Skeletal muscle satellite cell (primary cell): Measurements from ENCODE around the gene RAMACL.

Experiments used
- H3K27me3 ChIP-seq: 2 replicates; pipeline ENCODE4 v1.7.0; 2013; ENCODE audit warnings: low read length; ENCODE audit not compliant: control insufficient read depth, insufficient read depth
- H3K36me3 ChIP-seq: 2 replicates; pipeline ENCODE4 v1.7.0; 2013; ENCODE audit warnings: mild to moderate bottlenecking, control low read depth, low read length; ENCODE audit not compliant: insufficient read depth
- H3K4me1 ChIP-seq: 2 replicates; pipeline ENCODE4 v1.7.0; 2013; ENCODE audit warnings: low read length; ENCODE audit not compliant: control insufficient read depth, insufficient read depth
- H3K4me2 ChIP-seq: 2 replicates; pipeline ENCODE4 v1.7.0; 2013; ENCODE audit warnings: mild to moderate bottlenecking, low read length
- H3K4me3 ChIP-seq: 2 replicates; pipeline ENCODE4 v1.7.0; 2013; ENCODE audit warnings: low read length
- H3K9ac ChIP-seq: 2 replicates; pipeline ENCODE4 v1.7.0; 2013; ENCODE audit warnings: mild to moderate bottlenecking, low read depth, low read length, moderate library complexity
- H3K9me3 ChIP-seq: replicated peaks from 2 replicates; pipeline ENCODE4 v1.7.0; 2013; ENCODE audit warnings: mild to moderate bottlenecking, control low read depth, low read length

RAMACL gene

GRCh38 chr6:166534658-166535406 lies 51.6 kb downstream of the RAMACL start:
- Histone ChIP-seq H3K9me3 (no peaks in the 10 kb centered on the region), H3K4me3 (no peak overlapping the region), H3K36me3 (peaks cover 80% of the 10 kb centered on the region), H3K4me2 (no peak overlapping the region), H3K9ac (no peak overlapping the region), H3K4me1 (no peaks in the 10 kb centered on the region), H3K27me3 (no peaks in the 10 kb centered on the region)

DNA sequence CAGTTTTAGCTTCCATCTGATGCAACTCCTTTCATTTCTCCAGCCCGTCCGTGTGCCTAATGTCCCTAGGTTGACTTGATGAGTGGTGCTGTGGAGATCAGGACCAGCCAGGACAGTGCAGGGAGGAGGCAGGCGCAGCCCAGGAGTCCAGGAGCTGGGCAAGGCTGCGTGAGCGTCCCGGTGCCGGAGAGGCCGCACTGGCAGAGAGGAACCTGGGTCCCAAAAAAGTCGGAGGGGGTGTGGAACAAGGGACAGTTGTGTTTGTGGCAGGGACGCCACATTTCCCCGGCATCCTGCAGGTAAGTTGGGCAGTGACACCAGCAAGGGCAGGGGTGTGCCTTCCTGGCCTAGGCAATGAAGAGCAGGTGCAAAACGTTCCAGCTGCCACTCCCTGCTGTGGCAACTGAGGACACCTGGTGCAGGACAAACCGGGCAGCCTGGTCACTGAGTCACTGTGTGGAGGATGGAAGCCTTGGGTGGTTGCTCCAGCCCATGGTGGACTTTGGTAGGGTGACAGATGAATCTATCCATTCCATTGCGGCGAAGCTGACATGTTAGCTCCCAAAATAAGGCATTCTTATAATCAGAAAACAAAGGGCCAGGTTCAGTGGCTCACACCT lies 53.2 kb downstream of the RAMACL start:
- Histone ChIP-seq H3K4me1 (no peaks in the 10 kb centered on the region), H3K36me3 (peaks cover 87% of the 10 kb centered on the region), H3K27me3 (no peaks in the 10 kb centered on the region), H3K4me2 (no peak overlapping the region), H3K9ac (no peak overlapping the region), H3K4me3 (no peak overlapping the region), H3K9me3 (no peaks in the 10 kb centered on the region)
